HEK293T (cell line): ENCODE results near the gene CACNG7.

Experiments used
- CTCF ChIA-PET: fragments of 350-600 bp; formaldehyde crosslinking; extraction: SDS; loops from one replicate; lab custom pipeline; 2021; ENCODE audit warnings: antibody characterized with exemption, inconsistent platforms; lab: Yijun Ruan, JAX
- POLR2A ChIA-PET: fragments of 350-600 bp; formaldehyde crosslinking; extraction: SDS; loops from one replicate; lab custom pipeline; 2020; ENCODE audit warnings: antibody characterized with exemption, inconsistent platforms; lab: Yijun Ruan, JAX
- DNase-seq: peaks from one replicate; pipeline ENCODE4 v3.0.0; 2012; ENCODE audit warnings: mixed read lengths; ENCODE audit errors: extremely low spot score
- ARNT ChIP-seq: fragments of 450-650 bp; IDR thresholded peaks from 2 replicates; pipeline ENCODE4 v1.6.1; 2017; ENCODE audit warnings: mild to moderate bottlenecking
- BHLHE40 ChIP-seq: fragments of 450-650 bp; IDR thresholded peaks from 2 replicates; pipeline ENCODE4 v1.6.1; 2016; ENCODE audit warnings: mild to moderate bottlenecking, moderate library complexity, borderline replicate concordance
- CTBP1 ChIP-seq: fragments of 450-650 bp; IDR thresholded peaks from 2 replicates; pipeline ENCODE4 v1.6.1; 2016; ENCODE audit warnings: borderline replicate concordance
- ELF4 ChIP-seq: fragments of 450-650 bp; IDR thresholded peaks from 2 replicates; pipeline ENCODE4 v1.6.1; 2017; ENCODE audit warnings: antibody characterized with exemption
- FOXA1 ChIP-seq: fragments of 450-650 bp; IDR thresholded peaks from 2 replicates; pipeline ENCODE4 v1.6.1; 2016; ENCODE audit warnings: mild to moderate bottlenecking
- FOXK2 ChIP-seq: fragments of 450-650 bp; IDR thresholded peaks from 2 replicates; pipeline ENCODE4 v1.6.1; 2016; ENCODE audit warnings: mild to moderate bottlenecking
- FOXM1 ChIP-seq: fragments of 450-650 bp; IDR thresholded peaks from 2 replicates; pipeline ENCODE4 v1.6.1; 2017; ENCODE audit warnings: mild to moderate bottlenecking, borderline replicate concordance
- HDGF ChIP-seq: fragments of 450-650 bp; IDR thresholded peaks from 2 replicates; pipeline ENCODE4 v1.6.1; 2017; ENCODE audit warnings: antibody characterized with exemption, borderline replicate concordance
- L3MBTL2 ChIP-seq: fragments of 450-650 bp; conservative IDR thresholded peaks from 2 replicates; pipeline ENCODE4 v1.6.1; 2016; ENCODE audit warnings: mild to moderate bottlenecking
- LEF1 ChIP-seq: fragments of 450-650 bp; IDR thresholded peaks from 2 replicates; pipeline ENCODE4 v1.6.1; 2017; ENCODE audit warnings: mild to moderate bottlenecking, borderline replicate concordance
- NFRKB ChIP-seq: fragments of 450-650 bp; IDR thresholded peaks from 2 replicates; pipeline ENCODE4 v1.6.1; 2016; ENCODE audit warnings: mild to moderate bottlenecking, moderate library complexity
- PKNOX1 ChIP-seq: fragments of 450-650 bp; IDR thresholded peaks from 2 replicates; pipeline ENCODE4 v1.6.1; 2016
- SP1 ChIP-seq: fragments of 450-650 bp; IDR thresholded peaks from 2 replicates; pipeline ENCODE4 v1.6.1; 2017
- SUZ12 ChIP-seq: fragments of 450-650 bp; IDR thresholded peaks from 2 replicates; pipeline ENCODE4 v1.6.1; 2016; ENCODE audit warnings: mild to moderate bottlenecking
- TARDBP ChIP-seq: fragments of 450-650 bp; IDR thresholded peaks from 2 replicates; pipeline ENCODE4 v1.6.1; 2016
- ZNF384 ChIP-seq: fragments of 450-650 bp; IDR thresholded peaks from 2 replicates; pipeline ENCODE4 v1.6.1; 2016

CACNG7 gene

DNA sequence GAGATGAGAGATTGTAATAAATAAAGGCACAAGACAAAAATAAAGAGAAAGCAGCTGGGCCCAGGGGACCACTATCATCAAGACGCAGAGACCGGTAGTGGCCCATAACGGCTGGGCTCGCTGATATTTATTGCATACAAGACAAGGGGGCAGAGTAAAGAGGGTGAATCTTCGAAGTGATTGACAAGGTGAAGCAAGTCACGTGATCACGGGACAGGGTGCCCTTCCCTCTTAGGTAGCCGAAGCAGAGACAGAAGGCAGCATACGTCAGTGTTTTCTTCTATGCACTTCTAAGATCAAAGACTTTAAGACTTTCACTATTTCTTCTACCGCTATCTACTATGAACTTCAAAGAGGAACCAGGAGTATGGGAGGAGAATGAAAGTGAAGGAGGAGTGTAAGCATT, 31.7 kb upstream of the CACNG7 start:
- CTCF ChIA-PET, result interaction anchor here (0.6 kb wide), 1 partner anchor 65 kb away, joined by 3 read pairs; no protein-coding TSS in a partner anchor
- no peak for DNase-seq
- TF ChIP-seq ARNT (no peak), FOXA1 (no peak), L3MBTL2 (no peak), PKNOX1 (no peak), FOXK2 (no peak), SUZ12 (no peak), NFRKB (no peak), ZNF384 (no peak), LEF1 (no peak), SP1 (no peak), BHLHE40 (no peak), FOXM1 (no peak), ELF4 (no peak), TARDBP (no peak), HDGF (no peak), CTBP1 (no peak)
- POLR2A ChIA-PET, result interaction anchor here (0.6 to 1.3 kb wide), 2 partner anchors 10 to 103 kb away, joined by 3 to 4 read pairs; partner anchors contain the start of gene MYADM

GRCh38 chr19:53878776-53879139, 30.3 kb upstream of the CACNG7 start:
- POLR2A ChIA-PET, result interaction anchor here (1.0 to 1.6 kb wide), 7 partner anchors 10 to 101 kb away, joined by 3 to 39 read pairs (median 8); partner anchors contain the start of gene MYADM
- no peak for DNase-seq

GRCh38 chr19:53879140-53880081, 29.7 kb upstream of the CACNG7 start:
- peak; percentile 96 for DNase-seq
- TF ChIP-seq SUZ12, result peak; percentile 78
- TF ChIP-seq L3MBTL2, result peak; percentile 21; the same call in 1 of the 2 replicates
- peak; percentile 30 for TF ChIP-seq ELF4
- TF ChIP-seq LEF1, result no peak
- POLR2A ChIA-PET, result interaction anchor here (0.9 to 1.6 kb wide), 8 partner anchors 9 to 101 kb away, joined by 3 to 39 read pairs (median 8); partner anchors contain the start of gene MYADM
- CTCF ChIA-PET, result interaction anchor here (0.7 kb wide), 1 partner anchor 23 kb away, joined by 4 read pairs; no protein-coding TSS in a partner anchor

More at GRCh38 chr19:53878776-53879139, 30.3 kb upstream of the CACNG7 start:
- CTCF ChIA-PET, result interaction anchor here (0.7 kb wide), 1 partner anchor 22 kb away, joined by 4 read pairs; no protein-coding TSS in a partner anchor
- no peak for TF ChIP-seq CTBP1
- no peak for TF ChIP-seq BHLHE40
- no peak for TF ChIP-seq HDGF
- TF ChIP-seq FOXM1, result no peak

DNA sequence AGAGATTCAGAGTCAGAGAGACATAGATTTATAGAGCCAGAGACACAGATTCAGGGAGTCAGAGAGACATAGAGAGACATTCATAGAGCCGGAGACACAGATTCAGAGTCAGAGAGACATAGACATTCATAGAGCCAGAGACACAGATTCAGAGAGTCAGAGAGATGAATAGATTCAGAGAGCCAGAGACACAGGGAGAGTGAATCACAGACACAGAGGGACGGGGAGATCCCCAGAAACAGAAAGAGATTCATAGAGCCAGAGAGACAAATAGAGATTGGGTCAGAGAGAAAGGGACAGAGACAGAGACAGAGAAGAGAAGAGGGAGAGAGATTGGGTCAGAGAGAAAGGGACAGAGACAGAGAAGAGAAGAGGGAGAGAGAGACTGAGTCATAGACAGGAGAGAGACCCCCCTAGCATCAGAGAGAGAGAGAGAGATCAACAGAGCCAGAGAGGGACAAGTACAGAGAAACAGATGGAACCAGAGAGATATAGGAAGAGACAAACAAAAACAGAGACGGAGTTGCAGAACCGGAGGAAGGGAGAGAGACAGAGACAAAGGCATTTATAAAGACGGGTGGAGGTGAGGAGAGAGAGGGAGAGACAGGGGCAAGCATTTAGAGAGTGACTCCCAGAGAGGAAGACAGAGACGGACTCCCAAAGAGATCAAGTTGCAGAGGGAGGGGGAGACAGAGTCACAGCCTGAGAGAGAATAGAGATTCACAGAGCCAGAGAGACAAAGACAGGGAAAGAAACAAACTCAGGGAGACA, 28.2 kb upstream of the CACNG7 start:
- no peak for DNase-seq
- CTCF ChIA-PET, result no interaction called here
- TF ChIP-seq SP1 (no peak), HDGF (no peak), ELF4 (no peak)
- POLR2A ChIA-PET, result interaction anchor here (2.0 kb wide), 1 partner anchor 8 kb away, joined by 6 read pairs; no protein-coding TSS in a partner anchor

DNA sequence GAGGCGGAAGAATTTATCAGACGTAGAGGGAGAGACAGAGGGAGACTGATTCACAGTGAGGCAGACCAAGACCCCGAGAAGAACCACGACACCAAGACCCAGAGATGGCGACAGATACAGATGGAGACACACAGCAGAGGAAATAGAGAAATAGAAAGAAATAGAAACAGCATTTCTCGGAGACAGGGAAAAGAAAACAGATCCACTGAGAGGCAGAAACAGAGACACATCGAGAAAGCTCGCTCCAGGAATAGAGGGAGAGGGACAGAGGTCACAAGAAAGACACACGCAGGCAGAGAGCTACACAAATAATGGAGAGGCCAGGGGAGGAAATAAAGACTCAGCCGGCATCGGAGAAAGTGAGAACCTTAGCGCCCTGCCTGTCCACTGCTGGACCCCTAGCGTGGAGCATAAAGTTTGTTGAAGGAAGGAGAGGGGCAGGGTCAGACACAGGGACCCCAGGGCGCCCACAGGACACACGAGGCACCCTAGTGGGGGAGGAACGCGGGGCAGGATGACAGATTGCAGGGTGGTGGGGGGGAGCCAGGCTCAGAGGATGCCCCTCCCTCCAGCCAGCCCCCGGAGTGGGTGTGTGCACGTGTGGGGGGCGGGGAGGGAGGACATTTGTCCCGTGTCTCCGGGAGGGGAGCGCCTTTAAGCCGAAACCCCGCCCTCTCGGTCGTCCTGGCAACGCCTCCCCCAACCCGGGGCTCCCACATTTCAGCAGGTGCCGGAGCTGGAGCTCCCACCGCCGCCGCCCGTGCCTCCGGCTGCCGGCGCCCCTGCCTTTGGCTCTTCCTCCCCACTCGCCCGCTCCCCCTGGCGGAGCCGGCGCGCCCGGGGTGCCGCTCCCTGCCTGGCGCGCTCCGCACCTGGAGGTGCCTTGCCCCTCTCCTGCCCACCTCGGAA, 27.3 kb upstream of the CACNG7 start, which contains the start of gene PRKCG:
Gene PRKCG, plus strand, starts transcription at position 716 of the 909 bp plus-strand sequence. CDS start 298 bp downstream, outside the sequence.
- POLR2A ChIA-PET, result interaction anchor here (2.0 kb wide), 1 partner anchor 9 kb away, joined by 6 read pairs; no protein-coding TSS in a partner anchor
- CTCF ChIA-PET, result interaction anchor here (0.6 kb wide), 1 partner anchor 28 kb away, joined by 3 read pairs; no protein-coding TSS in a partner anchor

More for the DNA sequence above, 27.3 kb upstream of the CACNG7 start, which contains the start of gene PRKCG:
- DNase-seq, result no peak
- TF ChIP-seq ELF4 (no peak), ARNT (no peak), CTBP1 (no peak), HDGF (no peak), PKNOX1 (no peak), BHLHE40 (no peak)
